Tibial artery (tissue), 4 donors: Measurements from ENCODE around the gene RNF112.

Source experiments
- DNase-seq, 2 donors: peaks; one replicate each; pipeline ENCODE4 v3.0.0-alpha.2; 2019
- H3K27ac ChIP-seq, 2 donors: fragments of 200-600 bp; sonication (generic) in 1 of 2; 1 replicate in 1 of 2; 2 replicates in 1 of 2; pipeline ENCODE4 v1.5.1; 2018 to 2019; ENCODE audit warnings: mild to moderate bottlenecking in 1 of 2
- H3K27me3 ChIP-seq, 2 donors: fragments of 200-600 bp; sonication (generic) in 1 of 2; one replicate each; pipeline versions ENCODE4 v1.5.1 to v1.6.0; 2016 to 2019
- H3K36me3 ChIP-seq, 3 donors: fragments of 200-600 bp; sonication (generic) in 2 of 3; one replicate each; pipeline ENCODE4 v1.5.1; 2016 to 2019; ENCODE audit warnings: mild to moderate bottlenecking in 2 of 3
- H3K4me1 ChIP-seq, 4 donors: fragments of 200-600 bp; sonication (generic) in 2 of 4; 1 replicate in 3 of 4; 2 replicates in 1 of 4; pipeline ENCODE4 v1.5.1; 2016 to 2019
- H3K4me3 ChIP-seq, 2 donors: fragments of 200-600 bp; sonication (generic) in 1 of 2; 1 replicate in 1 of 2; 2 replicates in 1 of 2; pipeline ENCODE4 v1.5.1; 2018 to 2019; ENCODE audit warnings: mild to moderate bottlenecking in 2 of 2
- H3K9me3 ChIP-seq, 3 donors: fragments of 200-600 bp; sonication (generic) in 1 of 3; one replicate each; pipeline ENCODE4 v1.5.1; 2016 to 2019
- intact Hi-C: fragments of 100-400 bp; cut with DNase I; formaldehyde crosslinking; loops from one replicate; pipeline ENCODE4 v1.15.0; 2023; ENCODE audit warnings: low total_unique reads
- TF ChIP-seq, protein P1 (sequence below), 2 experiments: fragments of 200-600 bp in 1 of 2; fragments of 450-650 bp in 1 of 2; IDR thresholded peaks; one replicate each; pipeline ENCODE4 v1.5.1; 2017 to 2019; ENCODE audit warnings: antibody characterized with exemption in 2 of 2, mild to moderate bottlenecking in 1 of 2, moderate library complexity in 1 of 2

The RNF112 gene

DNA sequence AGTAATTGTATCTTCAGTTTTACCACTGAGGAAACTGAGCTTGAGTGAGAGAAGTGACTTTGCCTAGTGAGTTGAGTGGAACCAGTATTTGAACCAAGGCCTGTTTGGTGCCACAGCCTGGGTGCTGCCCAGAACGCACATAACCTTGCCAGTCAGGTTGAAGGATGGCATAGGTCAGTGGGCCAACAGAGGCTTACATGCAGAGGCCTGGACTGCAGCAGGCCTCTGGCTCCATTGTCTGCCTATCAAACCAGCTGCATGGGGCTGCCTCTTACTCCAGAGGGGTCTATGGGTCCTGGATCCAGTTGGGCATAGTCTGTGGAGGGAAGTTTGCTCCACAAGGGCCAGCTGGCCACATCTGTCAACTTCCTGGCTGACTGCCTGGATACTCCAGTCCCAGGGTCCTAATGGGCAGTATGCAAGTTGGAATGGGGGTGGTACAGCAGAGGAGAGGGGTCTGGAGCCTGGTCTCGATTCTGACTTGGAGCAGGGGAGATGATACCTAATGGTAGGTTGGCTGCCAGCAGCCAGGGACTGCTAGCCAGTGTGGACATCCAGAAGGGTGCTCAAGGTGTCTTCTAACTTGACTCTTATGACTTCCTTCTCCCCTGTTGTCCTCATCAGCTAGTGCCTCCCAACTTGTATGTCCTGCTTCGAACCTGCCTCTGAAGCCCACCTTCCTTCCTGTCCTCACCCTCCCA, 11.1 kb upstream of the RNF112 start:
- no peak for DNase-seq
- intact Hi-C loops: no loop called here
- H3K27ac ChIP-seq: peak overlapping the region; percentile 0 to 32
- H3K4me1 ChIP-seq: peaks cover 0 to 27% (median 19%) of the 10 kb centered on the region in 4 donors
- H3K4me3 ChIP-seq: no peak overlapping the region
- TF ChIP-seq, protein P1, sequence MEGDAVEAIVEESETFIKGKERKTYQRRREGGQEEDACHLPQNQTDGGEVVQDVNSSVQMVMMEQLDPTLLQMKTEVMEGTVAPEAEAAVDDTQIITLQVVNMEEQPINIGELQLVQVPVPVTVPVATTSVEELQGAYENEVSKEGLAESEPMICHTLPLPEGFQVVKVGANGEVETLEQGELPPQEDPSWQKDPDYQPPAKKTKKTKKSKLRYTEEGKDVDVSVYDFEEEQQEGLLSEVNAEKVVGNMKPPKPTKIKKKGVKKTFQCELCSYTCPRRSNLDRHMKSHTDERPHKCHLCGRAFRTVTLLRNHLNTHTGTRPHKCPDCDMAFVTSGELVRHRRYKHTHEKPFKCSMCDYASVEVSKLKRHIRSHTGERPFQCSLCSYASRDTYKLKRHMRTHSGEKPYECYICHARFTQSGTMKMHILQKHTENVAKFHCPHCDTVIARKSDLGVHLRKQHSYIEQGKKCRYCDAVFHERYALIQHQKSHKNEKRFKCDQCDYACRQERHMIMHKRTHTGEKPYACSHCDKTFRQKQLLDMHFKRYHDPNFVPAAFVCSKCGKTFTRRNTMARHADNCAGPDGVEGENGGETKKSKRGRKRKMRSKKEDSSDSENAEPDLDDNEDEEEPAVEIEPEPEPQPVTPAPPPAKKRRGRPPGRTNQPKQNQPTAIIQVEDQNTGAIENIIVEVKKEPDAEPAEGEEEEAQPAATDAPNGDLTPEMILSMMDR (IDR thresholded peaks at IDR 0.05): no peak
- H3K9me3 ChIP-seq: no peaks in the 10 kb centered on the region
- H3K27me3 ChIP-seq: no peaks in the 10 kb centered on the region
- H3K36me3 ChIP-seq: no peaks in the 10 kb centered on the region

DNA sequence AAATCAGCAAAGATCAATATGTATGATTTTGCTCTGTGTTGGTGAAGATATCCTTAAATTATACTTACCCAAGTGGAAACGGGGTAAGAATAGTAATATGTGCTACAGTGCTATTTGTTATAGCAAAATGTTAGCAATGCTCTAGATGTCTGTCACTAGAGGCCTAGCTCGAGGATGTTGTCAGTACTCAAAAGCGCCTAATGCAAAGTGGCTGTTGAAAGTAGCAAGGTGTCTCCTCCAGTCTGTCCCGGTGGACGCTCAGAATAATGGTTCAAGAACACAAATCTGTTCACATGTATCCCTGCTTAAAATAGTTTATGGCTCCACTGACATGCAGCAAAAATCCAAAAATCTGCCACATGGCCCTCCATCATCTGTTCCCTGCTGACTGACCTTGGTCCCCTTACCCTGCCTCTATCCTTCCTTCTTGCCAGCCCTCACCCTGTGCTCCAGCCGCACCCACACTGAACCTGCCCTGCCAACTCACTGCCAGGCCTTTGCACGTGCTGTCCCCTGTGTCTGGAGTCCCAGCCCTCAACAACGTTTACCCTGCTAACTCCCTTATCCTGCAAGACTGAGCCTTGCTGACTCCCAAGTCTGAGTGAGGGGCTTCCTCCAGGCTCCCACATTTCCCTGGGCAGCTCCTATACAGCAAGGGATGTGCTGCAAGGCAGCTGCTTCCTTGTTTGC, 9.6 kb upstream of the RNF112 start:
- intact Hi-C loops: no loop called here
- Histone ChIP-seq H3K4me1 (peaks cover 0 to 27% (median 19%) of the 10 kb centered on the region in 4 donors), H3K27me3 (no peaks in the 10 kb centered on the region), H3K36me3 (no peaks in the 10 kb centered on the region), H3K27ac (no peak overlapping the region), H3K4me3 (no peak overlapping the region), H3K9me3 (no peaks in the 10 kb centered on the region)
- DNase-seq: no peak
- TF ChIP-seq, protein P1 (IDR thresholded peaks at IDR 0.05): no peak

DNA sequence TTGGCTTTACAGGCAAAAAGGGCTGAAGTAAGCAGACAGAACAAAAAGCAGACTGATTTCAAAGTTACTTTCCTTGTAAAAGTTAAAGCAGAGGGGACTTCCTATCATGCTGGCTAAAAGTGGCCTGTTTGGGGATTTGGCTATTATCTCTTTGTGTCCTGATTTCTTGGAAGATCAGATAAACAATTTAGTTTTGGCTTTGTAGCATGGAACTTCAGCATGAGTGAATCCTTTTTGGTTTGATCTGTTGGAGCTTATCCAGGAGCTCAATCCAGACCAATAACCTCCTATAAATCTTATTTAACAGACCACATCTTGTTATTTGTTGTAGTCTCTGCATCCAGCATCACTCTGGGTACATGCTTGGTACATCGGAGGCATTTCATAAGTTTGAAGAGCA, 8.9 kb upstream of the RNF112 start:
- no peak for DNase-seq
- H3K9me3 ChIP-seq: no peaks in the 10 kb centered on the region
- TF ChIP-seq, protein P1 (IDR thresholded peaks at IDR 0.05): no peak
- H3K4me3 ChIP-seq: no peak overlapping the region
- H3K36me3 ChIP-seq: no peaks in the 10 kb centered on the region
- intact Hi-C loops: no loop called here
- peaks cover 0 to 27% (median 19%) of the 10 kb centered on the region in 4 donors for H3K4me1 ChIP-seq
- H3K27me3 ChIP-seq: no peaks in the 10 kb centered on the region
- no peak overlapping the region for H3K27ac ChIP-seq

DNA sequence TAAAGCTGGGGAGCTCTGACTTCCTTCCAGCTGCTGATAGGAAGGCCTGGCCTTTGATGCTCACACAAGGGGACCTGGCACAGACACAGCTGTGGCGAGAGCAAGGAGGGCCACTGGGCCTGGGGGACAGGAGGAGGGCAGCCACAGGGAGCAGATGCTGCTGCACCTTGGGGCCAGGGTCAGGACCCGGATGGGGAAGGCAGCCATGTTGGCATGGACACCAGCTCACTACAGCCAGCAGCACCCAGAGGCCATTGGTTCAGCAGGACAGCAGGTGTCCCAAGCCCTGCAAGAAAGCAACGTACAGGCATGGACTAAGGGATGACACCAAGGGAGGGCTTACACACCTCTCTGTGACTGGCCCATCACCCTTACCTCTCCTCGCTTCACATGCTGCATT, 8.0 kb upstream of the RNF112 start:
- H3K9me3 ChIP-seq: no peaks in the 10 kb centered on the region
- H3K36me3 ChIP-seq: no peaks in the 10 kb centered on the region
- no peak for DNase-seq
- no peaks in the 10 kb centered on the region for H3K27me3 ChIP-seq
- TF ChIP-seq, protein P1 (IDR thresholded peaks at IDR 0.05): no peak
- H3K4me3 ChIP-seq: no peak overlapping the region
- H3K27ac ChIP-seq: no peak overlapping the region
- intact Hi-C loops: no loop called here
- H3K4me1 ChIP-seq: peaks cover 0 to 18% (median 11%) of the 10 kb centered on the region in 4 donors

DNA sequence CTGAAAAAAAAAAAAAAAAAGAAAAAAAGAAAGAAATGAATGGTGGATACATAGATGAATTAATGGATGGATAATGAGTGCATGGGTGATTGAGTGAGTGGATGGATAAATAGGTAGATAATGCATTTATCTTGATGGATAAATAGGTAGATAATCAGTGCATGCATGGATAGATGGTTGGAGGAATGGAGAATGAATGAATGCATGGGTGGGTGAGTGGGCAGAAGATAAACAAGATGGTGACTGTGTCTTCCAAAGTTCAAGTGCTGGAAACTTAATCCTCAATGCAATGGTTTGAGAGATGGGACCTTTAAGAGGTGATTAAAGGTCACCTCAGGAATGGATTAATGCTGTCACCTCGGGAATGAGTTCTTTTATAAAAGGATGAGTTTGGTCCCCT, 6.8 kb upstream of the RNF112 start:
- intact Hi-C loops: no loop called here
- Histone ChIP-seq H3K36me3 (no peaks in the 10 kb centered on the region), H3K27me3 (no peaks in the 10 kb centered on the region), H3K27ac (no peak overlapping the region), H3K4me3 (no peak overlapping the region), H3K9me3 (no peaks in the 10 kb centered on the region), H3K4me1 (peaks cover 0 to 6% (median under 1%) of the 10 kb centered on the region in 4 donors)
- DNase-seq: no peak
- TF ChIP-seq, protein P1 (IDR thresholded peaks at IDR 0.05): no peak
